HG03139 (cell line): Measurements from ENCODE around the gene CD86.
A peak's percentile ranks its signal among the peaks of the same experiment; 100 is the strongest.

Experiments
- ATAC-seq: cut with Tn5 transposase; IDR thresholded peaks from one replicate; pipeline ENCODE4 v1.9.1; 2021; ENCODE audit not compliant: unreplicated experiment

CD86 gene

DNA sequence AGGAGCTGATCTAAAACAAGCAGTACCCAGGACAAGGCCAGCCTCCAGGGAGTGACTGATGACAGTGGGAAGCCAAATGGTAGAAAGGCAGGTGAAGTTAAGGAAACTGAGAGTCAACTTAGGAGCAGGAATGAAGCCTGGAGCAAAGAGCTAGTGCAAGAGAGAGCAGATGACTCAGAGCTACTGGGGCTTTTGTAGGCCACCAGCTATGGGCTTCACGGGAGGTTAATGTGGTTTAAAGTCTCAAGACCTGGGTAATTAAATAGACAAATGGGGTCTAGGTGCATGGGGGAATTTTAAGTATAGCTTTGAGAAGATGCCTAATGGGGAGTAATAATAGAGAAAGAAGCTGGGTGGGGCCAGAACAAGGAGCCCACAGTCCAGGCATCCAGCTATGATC is 3.1 kb downstream of the CD86 start:
- no peak for ATAC-seq

GRCh38 chr3:122060040-122060698 is 5.0 kb downstream of the CD86 start:
- ATAC-seq = no peak

DNA sequence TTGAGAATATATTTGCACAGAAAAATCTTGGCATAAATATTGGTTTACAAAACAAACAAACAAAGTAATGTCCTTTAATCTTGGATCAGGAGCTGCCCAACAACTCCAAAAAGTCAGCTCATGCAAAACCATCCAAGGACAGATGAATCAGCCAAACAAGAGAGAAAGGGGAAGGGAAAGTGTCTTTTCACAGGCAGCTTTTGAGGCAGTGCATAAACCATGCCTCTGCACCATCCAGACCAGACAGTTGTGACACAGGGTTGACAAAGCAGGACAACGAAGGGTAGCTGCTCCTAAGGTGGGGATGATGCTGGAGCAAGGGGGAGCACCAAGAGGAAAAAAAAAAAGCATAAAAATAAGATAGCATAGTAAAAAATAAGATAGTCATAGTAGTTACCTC is 8.7 kb downstream of the CD86 start:
- no peak for ATAC-seq

DNA sequence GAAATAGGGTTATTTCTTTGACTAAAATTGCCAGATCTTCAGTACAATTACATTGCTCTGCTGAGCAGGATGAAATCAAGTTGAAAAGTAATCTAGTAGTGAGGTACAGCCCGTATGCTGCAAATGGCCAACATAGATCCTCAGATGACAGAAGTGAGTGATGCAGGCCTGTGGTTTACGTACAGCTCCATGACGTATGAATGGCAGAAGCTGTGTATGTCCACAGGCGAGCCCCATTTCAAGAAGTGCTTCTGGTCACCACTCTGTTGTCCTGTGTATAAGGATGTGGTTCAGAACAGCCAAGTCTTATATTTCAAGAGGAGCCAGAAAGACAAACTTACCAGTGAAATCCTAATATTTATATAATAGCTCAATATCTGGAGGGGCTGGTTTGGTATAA is 9.2 kb downstream of the CD86 start:
- ATAC-seq = no peak

GRCh38 chr3:122066331-122067213 is 11.4 kb downstream of the CD86 start:
- ATAC-seq = no peak

DNA sequence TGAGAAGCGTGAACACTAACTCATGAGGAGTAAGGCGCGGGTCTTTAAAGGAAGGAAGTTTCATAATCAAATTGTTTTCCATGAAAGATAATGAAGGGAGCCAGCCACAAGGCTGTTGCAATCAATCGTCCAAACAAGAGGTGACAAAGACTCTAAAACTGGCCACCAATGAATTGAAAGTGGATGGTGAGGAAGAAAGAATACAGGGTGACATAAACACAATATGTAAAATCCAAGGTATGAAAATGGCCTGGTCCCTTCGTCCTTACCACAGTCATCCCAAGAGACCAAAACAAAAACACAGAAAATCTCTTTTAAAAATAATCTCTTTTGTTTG is 12.0 kb downstream of the CD86 start:
- ATAC-seq = no peak

DNA sequence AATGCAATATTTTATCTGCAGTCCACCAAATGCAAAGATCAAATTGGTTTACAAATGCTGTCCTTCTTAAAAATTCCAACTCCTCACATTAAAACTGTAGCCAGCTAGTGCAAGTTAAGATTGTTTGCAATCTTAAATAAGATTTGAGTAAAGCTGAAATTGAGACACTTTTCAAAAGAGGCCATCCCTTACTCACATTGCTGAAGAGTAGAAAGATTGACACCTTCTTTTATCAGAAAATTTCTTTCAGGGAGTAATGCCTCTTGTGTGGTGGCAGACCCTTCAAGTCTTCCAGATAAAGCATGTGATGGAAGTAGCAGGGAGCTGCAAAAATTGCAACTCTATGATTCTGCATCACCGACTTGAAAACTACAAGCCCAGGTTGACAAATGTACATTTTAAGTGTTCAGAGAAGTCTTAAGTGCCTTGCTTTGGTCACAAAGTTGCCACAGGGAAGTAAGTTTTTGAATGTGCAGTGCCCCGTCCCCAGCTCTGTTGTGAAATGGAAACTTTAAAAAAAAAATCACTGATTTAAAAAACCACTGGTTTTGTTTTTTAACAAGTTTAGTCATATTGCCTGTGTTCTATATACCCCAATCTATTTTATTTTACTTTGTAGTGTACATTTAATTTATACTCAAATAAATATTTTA is 12.6 kb downstream of the CD86 start:
- no peak for ATAC-seq

- peak; percentile 46 for ATAC-seq
Measured at GRCh38 chr3:122074621-122075265, 19.6 kb downstream of the CD86 start.

DNA sequence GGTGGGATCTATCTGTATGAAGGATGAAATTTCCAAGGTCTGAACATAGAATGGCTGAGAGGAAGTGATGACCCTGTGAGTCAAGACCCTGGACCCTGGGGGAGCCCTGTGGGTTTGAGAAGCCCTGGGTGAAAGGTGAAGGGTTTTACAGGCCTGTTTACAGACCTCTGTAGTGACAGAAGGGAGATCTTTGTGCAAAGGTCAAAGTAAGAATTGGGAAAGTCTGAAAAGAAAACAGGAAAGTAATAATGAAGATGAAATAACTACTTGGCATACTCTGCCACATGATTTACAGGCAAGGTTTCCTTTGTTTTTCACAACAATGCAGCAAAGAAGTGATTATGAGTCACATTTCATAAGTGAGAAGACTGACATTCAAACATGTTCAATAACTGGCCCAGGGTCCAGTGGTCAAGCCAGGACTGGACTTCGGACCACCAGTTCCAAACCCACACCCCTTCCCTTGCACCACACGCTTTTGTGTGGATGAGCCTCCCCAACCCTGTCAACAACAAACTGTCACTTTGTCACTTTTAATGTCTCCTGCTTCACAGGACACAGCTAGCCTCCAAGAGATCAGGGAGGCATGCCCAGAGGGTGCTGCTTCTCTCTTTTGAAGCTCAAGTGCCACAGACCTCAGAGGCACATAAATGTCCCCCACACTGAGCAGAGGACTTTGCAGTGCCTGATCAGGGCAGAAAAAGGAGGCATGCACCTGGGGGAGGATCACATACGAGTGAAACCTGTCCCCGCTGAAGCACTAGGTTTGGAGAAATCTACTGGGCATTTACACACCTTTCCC is 21.5 kb downstream of the CD86 start:
- ATAC-seq = no peak

DNA sequence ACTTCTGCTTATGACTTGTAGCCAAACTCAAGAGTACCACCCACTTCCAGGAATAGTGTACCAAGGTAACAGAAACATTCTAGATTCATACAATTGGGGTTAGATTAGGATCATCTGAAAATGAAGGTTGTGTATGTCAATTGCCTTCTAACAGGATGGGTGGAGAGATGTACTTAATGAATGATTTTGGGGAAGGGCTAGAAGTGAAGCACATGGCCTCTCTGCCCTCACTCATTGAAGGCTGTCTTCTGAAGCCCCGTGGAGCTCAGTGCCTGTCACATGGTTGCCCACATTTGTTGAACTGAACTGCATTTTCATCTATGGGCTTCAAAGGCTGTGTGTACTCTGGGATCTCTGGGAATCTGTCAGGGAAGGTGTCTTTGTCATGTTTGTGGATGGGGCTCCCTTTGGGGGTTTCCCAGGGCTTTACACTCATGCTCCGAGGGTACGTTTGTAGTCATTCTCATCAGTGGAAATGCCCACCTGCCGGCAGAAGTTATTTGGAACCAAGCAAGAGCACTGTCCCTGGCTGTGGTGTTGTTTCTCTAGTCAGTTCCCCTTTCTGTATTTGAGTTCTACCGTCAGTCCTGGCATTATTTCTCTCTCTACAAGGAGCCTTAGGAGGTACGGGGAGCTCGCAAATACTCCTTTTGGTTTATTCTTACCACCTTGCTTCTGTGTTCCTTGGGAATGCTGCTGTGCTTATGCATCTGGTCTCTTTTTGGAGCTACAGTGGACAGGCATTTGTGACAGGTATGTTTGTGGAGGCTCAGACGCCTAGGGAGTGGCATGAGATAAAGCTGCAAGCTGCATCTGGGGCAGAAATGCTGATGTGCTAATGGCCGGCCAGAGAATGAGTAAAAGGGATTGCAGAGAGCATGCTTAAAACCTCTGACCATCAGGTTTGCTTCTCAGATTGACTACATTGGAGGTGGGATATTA is 22.4 kb downstream of the CD86 start:
- no peak for ATAC-seq

GRCh38 chr3:122078235-122078935 is 23.2 kb downstream of the CD86 start:
- no peak for ATAC-seq

- ATAC-seq = no peak
Measured at GRCh38 chr3:122079524-122080206, 24.5 kb downstream of the CD86 start.

GRCh38 chr3:122080207-122080587 is 25.0 kb downstream of the CD86 start:
- ATAC-seq = no peak

- no peak for ATAC-seq
Measured at GRCh38 chr3:122081543-122082247, 26.5 kb downstream of the CD86 start.

GRCh38 chr3:122082357-122082756 is 27.2 kb downstream of the CD86 start:
- no peak for ATAC-seq

DNA sequence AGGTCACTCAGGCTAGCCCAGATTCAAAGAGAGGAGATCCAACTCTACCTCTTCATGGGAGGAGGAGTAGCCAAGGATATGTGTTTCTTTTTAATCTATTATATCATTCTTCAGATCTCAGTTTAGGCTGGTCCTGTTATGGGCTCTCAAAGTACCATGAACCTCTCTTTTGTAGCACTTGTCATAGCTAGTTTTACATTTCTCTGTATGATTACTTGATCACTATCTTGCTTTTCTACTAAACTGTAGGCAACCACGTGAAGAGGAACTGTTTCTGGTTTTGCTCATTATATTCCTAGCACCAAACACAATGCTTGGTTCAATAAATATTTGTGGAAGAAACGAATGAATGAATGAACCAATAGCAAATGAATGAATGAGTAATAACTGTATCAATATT is 29.6 kb downstream of the CD86 start:
- ATAC-seq = no peak

- ATAC-seq = no peak
Measured at GRCh38 chr3:122085673-122086072, 30.5 kb downstream of the CD86 start.

- ATAC-seq = no peak
Measured at GRCh38 chr3:122088531-122088930, 33.4 kb downstream of the CD86 start.
